ENCODE data around the gene CRELD2.
A peak's percentile ranks its signal among the peaks of the same experiment; 100 is the strongest.

CRELD2 gene, protein sequence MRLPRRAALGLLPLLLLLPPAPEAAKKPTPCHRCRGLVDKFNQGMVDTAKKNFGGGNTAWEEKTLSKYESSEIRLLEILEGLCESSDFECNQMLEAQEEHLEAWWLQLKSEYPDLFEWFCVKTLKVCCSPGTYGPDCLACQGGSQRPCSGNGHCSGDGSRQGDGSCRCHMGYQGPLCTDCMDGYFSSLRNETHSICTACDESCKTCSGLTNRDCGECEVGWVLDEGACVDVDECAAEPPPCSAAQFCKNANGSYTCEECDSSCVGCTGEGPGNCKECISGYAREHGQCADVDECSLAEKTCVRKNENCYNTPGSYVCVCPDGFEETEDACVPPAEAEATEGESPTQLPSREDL

DNA sequence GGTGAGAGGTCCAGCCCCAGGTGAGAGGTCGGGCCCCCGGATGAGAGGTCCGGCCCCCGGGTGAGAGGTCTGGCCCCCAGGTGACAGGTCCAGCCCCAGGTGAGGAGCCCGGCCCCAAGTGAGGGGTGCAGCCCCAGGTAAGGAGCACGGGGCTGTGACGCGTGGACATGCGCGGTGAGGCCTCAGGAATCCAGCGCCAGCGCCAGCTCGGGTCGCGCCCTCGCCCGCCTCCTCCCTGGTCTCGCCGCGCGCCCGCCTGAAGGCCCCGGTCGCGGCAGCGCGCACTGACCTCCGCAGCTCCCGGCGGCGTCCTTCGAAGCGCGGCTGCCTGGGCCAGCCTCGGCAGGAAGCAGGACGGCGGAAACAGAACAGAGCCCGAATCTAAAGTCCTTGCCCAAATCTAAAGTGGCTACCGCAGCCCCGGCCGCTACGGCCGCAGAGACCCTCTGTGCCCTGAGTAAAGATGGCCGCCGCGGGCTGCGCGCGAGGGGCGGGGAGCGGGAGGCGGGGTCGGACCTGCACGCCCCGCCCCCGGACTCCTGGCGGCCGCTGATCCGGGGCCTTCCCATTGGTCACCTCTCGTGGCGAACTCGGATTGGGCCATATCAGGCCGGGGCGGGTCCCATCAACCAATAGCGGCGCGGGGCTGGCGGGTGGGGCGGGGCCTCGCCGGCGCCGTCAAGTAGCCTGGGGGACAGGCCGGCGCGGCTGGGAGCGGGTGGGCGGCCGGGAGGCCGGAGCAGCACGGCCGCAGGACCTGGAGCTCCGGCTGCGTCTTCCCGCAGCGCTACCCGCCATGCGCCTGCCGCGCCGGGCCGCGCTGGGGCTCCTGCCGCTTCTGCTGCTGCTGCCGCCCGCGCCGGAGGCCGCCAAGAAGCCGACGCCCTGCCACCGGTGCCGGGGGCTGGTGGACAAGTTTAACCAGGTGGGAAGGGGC lies at the start of gene CRELD2, which contains the start of gene ALG12:
Gene CRELD2 (plus strand): TSS at position 661 of the 937 bp plus-strand sequence. CDS start 136 bp downstream, at position 797.
Gene ALG12 (minus strand): TSS at position 465 of the 937 bp plus-strand sequence. CDS start 4,673 bp downstream, outside the sequence.
- peak; percentile 97 for DNase-seq (ENCODE audit: low spot score)

GRCh38 chr22:49869086-49869830 lies 49.2 kb upstream of the CRELD2 start:
- no peak for DNase-seq (ENCODE audit: low spot score)

GRCh38 chr22:49869845-49870712 lies 48.4 kb upstream of the CRELD2 start:
- DNase-seq (ENCODE audit: low spot score), result no peak

DNA sequence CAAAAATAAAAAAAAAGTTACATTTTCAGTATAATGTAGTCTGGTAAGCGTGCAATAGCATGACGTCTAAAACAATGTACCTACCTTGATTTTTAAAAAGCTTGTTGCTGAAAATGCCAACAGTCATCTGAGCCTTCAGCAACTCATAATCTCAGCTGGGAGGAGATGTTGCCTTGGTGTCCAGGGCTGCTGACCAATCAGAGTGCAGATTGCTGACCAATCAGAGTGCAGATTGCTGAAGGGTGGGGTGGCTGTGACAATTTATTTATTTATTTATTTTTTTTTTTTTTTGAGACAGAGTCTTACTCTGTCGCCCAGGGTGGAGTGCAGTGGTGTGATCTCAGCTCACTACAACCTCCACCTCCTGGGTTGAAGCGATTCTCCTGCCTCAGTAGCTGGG lies 47.0 kb upstream of the CRELD2 start:
- DNase-seq (ENCODE audit: low spot score), result no peak

GRCh38 chr22:49872347-49872746 lies 46.1 kb upstream of the CRELD2 start:
- DNase-seq (ENCODE audit: low spot score), result no peak

- DNase-seq (ENCODE audit: low spot score), result no peak
Observed at GRCh38 chr22:49873228-49873940, 45.0 kb upstream of the CRELD2 start.

DNA sequence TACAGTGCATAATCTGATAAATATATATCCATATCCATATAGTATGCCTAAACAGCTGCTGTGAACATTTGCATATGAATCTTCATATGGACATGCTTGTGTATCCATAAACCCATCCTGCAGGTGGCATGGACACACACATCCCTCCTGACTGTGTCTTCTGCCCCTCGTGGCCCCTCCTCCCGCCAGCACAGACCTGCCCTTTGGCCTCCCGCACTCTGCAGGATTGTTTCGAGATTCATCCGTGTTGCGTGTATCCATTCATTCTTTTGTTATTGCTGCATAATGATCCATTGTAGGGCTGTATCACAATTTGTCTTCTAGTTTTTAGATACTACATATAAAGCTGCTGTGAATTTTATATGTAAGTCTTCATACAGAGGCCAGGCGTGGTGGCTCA lies 40.8 kb upstream of the CRELD2 start:
- no peak for DNase-seq (ENCODE audit: low spot score)

DNA sequence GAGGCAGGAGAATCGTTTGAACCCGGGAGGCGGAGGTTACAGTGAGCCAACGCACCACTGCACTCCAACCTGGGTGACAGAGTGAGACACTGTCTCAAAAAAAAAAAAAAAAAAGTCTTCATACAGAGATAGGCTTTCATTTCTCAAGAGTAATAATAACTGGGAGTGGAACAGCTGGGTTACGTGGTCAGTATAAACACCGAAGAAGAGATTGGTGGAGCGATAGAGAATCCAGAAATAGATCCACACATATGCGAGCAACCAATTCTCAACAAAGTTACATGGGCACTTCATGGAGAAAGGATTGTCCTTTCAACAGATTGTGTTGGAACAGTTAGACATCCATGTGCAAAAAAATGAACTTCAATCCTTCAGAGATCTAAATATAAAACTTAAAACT lies 40.2 kb upstream of the CRELD2 start:
- DNase-seq (ENCODE audit: low spot score), result no peak

DNA sequence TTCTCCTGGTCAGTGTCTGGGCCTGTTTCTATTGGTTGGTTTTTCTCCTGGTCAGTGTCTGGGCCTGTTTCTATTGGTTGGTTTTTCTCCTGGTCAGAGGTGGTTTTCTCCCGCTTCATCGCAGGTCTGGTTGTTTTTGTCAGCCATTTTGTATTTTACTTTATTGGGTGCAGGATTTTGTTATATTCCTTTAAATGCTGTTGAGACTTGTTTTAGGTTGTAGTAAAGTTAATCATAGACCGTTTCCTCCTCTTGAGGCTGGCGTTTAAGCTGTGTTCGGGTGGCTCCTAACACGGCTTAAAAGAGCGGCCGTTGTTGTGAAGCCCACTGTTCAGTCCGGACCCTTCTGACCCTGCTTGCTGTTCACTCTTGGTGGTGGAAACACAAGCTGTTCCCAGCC lies 38.6 kb upstream of the CRELD2 start:
- no peak for DNase-seq (ENCODE audit: low spot score)

GRCh38 chr22:49880281-49880680 lies 38.2 kb upstream of the CRELD2 start:
- no peak for DNase-seq (ENCODE audit: low spot score)

DNA sequence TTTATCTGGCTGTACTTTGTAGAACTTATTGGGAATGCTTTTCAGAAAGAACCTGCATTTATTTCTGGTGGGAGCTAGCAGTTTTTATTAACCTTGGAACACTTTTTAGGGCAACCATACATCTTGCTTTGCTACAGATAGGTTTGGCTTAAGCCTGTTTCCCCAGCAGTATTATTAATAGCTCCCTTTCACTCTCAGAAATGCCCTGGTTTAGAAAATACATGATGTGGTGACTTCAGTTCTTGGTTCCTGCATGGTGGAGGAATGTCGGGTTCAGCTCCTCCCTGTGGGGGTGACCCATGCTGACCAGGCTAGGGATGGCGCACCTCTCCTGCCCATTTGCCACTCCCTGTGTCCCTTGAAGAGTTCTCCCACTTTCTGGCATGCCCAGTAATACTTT lies 36.6 kb upstream of the CRELD2 start:
- no peak for DNase-seq (ENCODE audit: low spot score)

- DNase-seq (ENCODE audit: low spot score), result no peak
Observed at GRCh38 chr22:49882519-49883293, 35.7 kb upstream of the CRELD2 start.

DNA sequence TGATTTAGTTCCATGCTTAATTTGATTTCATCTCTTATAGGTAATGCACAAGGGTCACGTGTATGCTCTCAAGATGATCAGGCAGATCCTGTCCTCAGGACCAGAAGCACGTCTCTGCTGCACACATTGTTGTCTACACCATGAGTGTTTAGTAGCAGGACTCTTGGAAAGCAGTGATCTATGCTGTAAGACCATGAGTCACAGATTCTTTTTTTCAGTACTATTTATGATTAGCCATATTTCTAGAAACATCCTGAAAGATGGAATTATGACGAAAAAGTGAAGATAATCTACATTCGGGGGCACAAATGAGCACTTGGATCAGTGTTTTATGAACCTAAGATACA lies 35.2 kb upstream of the CRELD2 start:
- no peak for DNase-seq (ENCODE audit: low spot score)

DNA sequence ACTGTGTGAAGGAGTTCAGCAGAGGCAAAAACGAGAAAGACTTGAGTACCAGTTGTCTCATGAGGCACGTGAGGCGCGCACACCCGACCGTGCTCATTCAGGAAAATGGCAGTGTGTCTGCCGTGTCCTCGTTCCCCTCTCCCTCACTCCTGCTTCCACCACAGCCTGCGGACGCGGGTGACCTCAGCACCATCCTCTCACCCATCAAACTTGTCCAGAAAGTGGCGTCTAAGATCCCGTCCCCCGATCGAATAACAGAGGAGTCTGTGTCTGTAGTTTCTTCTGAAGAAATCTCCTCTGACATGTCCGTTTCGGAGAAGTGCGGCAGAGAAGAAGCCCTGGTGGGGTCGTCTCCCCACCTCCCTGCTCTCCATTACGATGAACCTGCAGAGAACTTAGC lies 34.4 kb upstream of the CRELD2 start:
- no peak for DNase-seq (ENCODE audit: low spot score)

GRCh38 chr22:49884503-49885260 lies 33.8 kb upstream of the CRELD2 start:
- no peak for DNase-seq (ENCODE audit: low spot score)

GRCh38 chr22:49885281-49885680 lies 33.2 kb upstream of the CRELD2 start:
- no peak for DNase-seq (ENCODE audit: low spot score)

GRCh38 chr22:49885881-49886280 lies 32.6 kb upstream of the CRELD2 start:
- DNase-seq (ENCODE audit: low spot score), result no peak

DNA sequence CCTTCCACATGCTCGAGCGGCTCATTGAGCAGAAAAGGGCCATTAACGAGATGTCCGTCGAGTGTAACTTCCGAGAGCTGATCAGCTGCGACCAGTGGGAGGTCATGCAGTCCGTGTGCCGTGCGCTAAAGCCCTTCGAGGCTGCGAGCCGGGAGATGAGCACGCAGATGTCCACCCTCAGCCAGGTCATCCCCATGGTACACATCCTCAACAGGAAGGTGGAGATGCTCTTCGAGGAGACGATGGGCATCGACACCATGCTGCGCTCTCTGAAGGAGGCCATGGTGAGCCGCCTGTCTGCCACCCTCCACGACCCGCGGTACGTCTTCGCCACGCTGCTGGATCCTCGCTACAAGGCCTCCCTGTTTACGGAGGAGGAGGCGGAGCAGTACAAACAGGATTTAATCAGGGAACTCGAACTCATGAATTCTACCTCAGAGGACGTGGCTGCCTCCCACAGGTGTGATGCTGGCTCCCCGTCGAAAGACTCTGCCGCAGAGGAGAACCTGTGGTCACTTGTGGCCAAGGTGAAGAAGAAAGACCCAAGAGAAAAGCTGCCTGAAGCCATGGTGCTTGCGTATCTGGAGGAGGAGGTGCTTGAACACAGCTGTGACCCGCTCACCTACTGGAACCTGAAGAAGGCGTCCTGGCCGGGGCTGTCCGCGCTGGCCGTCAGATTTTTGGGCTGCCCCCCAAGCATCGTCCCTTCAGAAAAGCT lies 31.9 kb upstream of the CRELD2 start:
- DNase-seq (ENCODE audit: low spot score), result no peak

DNA sequence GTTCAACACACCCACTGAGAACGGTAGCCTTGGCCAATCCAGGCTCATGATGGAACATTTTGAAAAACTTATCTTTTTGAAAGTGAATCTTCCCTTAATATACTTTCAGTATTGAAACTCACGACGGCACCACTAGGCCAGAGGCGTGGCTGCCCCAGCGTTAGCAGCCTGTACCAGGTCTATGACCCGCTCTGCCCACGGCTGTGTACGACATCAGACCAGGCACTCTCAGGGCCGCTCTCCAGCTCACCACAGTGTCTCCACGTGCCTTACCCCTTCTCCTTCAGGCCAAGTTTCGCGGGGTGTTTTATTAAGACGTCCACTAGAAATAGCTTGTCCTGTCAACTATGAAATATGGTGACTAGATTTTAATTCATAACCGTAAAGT lies 31.4 kb upstream of the CRELD2 start:
- DNase-seq (ENCODE audit: low spot score), result no peak
